NOMO-1 treated with DMSO at 0.1 percent for 48 hours (cell line): ENCODE measurements around the gene FGF14.

Experiments
- DNase-seq: peaks from one replicate; lab custom pipeline; 2025; ENCODE audit not compliant: unreplicated experiment; lab: John Stamatoyannopoulos, UW

FGF14 gene

DNA sequence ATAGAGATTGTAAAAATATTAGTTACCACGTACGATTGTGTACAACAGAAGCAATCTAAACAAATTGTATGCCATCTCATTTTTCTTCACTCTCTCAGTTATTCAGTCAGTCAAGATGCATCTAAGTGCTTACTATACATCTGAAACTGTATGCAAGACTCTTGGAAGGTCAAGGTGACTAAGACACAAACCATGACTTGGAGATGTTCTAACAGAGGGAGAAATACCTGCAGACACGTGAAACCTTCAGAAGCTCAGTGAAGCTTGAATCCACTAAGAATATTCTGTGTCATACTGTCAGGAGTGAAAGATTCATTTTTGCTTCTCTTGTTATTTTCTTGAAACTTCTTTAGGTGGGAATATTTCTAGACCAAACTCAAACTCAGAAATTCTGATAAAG, 584.0 kb downstream of the FGF14 start:
- DNase-seq: no peak

GRCh38 chr13:101811881-101812280, 590.0 kb downstream of the FGF14 start:
- DNase-seq: no peak

- DNase-seq: no peak
Measured at GRCh38 chr13:101811284-101811839, 590.5 kb downstream of the FGF14 start.

GRCh38 chr13:101799196-101799595, 602.7 kb downstream of the FGF14 start:
- no peak for DNase-seq

- no peak for DNase-seq
Measured at GRCh38 chr13:101798437-101798836, 603.4 kb downstream of the FGF14 start.

DNA sequence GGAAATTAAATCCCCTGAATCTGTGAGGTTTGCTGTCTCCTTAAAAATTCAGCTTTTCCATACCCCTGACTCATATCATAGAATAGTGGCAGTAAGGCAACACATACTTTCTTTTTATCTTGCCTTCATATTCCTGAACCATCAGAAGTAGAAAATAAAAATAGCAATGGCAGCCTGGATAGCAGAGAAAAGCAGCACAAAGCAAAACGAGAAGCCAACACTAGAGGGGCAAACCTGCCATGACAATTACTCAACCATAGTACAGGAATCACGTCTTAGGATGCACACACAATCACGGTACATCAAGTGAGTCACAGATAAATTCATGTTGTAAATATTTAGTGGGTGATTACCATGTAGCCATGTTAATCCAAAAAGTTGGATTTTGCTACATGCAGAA, 606.4 kb downstream of the FGF14 start:
- DNase-seq: no peak

DNA sequence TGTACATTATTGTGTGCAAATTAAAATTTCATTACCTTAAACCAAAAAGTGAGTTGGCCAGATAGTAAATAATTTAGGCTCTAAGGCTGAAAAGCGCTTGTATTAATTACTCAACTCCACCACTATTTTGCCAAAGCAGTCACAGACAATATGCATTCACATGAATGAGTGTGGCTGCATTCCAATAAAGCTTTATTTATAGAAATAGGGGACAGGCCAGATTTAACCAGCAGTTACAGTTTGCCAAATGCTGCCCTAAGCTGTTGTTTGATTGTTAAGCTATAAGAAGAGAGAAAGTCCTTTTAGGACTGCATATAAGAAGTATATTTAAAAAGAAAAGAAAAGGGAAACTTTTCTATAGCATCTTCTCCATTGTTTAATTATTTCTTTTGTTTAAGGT, 606.8 kb downstream of the FGF14 start:
- DNase-seq: no peak

- DNase-seq: no peak
Measured at GRCh38 chr13:101792189-101792588, 609.7 kb downstream of the FGF14 start.

DNA sequence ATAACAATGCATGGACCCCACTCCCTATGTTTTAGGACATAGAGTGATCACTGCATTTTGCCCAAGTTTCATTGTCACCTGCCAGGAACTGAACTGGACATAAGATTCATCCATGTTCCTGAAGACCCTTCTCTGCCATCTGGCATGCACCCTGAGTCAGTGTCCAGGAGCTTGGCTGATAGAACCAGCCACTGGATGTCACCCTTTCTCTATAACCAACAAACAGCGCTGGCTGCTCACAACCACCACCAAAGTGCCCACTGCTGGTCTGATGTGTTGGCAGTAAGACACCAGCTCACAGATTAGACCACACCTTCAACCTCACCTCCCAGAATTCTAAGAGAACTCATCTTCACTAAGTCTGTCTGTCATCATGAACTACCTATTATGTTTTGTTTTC, 616.0 kb downstream of the FGF14 start:
- no peak for DNase-seq

- DNase-seq: no peak
Measured at GRCh38 chr13:101784313-101784712, 617.5 kb downstream of the FGF14 start.

- no peak for DNase-seq
Measured at GRCh38 chr13:101783554-101783953, 618.3 kb downstream of the FGF14 start.

DNA sequence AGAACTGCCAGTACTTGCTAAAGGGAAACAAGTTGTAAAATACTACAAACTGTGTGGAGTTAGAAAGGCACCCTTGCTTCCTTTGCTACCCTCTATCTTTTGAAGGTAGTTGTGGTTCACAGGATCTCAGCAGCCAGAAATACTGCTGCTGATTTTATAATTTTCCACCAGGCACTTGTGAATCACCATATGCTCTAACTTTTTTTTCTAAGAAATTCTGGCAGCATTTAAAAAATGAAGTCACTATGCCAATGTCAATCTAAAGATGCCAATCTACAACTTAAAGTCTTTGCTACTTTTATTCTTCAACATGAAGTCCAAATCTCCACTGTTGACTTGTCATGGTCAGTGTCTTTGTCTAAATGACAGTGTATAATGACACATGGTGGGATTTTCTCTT, 621.6 kb downstream of the FGF14 start:
- DNase-seq: no peak

DNA sequence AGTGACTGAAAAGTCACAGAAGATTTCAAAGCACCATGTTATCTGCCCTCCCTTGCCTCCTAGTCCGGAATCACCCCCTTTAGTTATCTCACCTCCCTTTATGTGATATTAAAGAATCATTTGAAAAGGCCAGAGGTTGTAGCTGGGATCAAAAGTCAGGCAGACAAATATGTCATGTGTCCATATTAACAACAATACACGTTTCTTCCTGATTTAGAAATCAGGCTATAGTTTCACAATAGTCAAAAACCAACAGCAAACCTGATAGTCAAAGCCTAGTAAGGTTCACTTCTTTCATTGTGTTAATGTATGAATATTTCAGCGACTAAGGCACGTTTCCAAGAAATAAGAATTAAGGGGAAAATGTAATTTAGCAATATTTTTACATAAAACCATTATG, 622.7 kb downstream of the FGF14 start:
- no peak for DNase-seq

GRCh38 chr13:101775267-101775666, 626.6 kb downstream of the FGF14 start:
- DNase-seq: no peak

- DNase-seq: no peak
Measured at GRCh38 chr13:101774393-101774792, 627.5 kb downstream of the FGF14 start.

DNA sequence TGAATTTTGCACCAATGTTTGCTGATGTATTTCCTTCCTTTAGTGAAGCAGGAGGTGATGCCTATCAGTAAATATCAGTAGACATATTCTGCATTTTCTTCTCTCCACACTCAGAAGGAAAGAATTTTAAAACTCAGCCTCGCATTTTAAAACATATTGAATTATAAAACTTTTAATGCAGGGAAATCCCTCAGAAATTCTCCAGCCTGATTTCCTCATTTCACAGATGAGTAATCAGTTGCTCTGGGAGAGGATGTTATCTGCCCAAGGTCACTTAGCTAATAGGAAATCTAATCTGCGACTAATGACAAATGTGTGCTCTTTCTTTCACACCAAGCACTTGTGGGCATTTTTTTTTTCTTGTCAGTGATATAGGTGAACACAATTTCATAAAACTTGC, 628.8 kb downstream of the FGF14 start:
- DNase-seq: no peak

DNA sequence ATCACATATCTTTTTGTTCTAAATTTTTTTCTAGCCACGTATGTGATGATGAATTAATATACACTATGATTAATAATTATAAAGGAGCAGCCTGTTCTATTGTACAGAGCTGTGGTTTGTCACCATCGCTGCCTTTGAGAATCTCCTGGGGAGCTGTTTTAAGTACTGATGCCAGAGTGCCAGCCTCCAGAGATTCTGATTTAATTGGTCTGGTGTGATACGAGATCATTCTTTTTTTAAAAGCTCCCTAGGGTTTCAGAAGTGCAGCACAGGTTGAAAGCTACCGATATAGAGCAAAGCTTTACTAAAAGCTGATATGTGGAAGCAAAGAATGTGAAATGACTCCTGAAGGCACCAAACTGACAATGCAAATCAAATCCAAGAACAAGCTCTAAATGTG, 634.7 kb downstream of the FGF14 start:
- DNase-seq: no peak

DNA sequence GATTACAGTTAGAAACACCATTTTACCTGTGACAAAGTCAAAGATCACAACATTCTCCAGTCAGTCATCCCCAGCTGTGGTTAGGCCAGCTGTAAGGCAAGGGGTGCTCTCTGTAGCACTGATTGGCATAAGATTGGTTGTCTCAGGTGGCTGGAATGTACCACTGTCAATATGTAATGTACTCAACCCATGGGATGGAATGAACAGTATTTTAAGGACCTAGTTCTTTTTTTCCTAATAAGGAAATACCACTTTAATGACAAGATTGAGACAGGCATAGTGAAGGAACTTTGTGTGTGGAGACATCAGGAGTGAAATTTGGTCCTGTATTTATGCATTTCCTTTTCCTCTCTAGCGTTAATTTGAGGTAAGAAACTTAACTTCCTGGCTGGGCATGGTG, 638.7 kb downstream of the FGF14 start:
- no peak for DNase-seq

- no peak for DNase-seq
Measured at GRCh38 chr13:101757446-101758039, 644.3 kb downstream of the FGF14 start.

DNA sequence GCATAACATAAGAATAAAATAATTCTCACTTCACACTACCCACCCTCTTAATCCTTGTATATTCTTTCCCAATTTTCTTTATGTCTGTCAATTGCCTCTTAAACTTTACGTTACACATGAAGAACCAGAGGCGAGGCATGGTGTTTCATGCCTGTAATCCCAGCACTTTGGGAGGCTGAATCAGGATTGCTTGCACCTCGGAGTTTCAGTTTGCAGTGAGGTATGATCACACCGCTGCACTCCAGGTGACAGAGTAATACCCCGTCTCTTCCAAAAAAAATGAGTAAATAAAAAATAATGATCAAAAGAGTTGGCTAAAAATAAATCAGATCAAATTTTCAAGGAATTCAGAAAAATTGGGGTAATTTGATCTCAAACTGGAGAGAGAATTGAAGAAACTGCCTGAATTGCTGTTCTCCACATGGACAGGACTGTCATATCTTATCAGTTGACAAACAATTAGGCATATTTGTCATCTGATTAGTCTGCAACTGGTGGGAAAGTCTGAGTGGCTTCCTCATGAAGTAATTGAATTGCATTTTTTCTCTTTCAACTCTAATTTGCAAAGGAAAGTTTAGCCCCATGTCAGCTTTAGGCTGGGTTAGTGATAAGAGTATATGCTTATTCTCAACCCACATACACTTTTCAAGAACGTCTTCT, 646.5 kb downstream of the FGF14 start:
- DNase-seq: no peak

GRCh38 chr13:101752432-101752831, 649.4 kb downstream of the FGF14 start:
- DNase-seq: no peak

GRCh38 chr13:101751488-101751887, 650.4 kb downstream of the FGF14 start:
- no peak for DNase-seq

- no peak for DNase-seq
Measured at GRCh38 chr13:101749584-101749983, 652.3 kb downstream of the FGF14 start.
